HEK293T (cell line): ENCODE results near the gene PEX16.

ENCODE experiments used
- BHLHE40 ChIP-seq: fragments of 450-650 bp; IDR thresholded peaks from 2 replicates; pipeline ENCODE4 v1.6.1; 2016; ENCODE audit warnings: mild to moderate bottlenecking, moderate library complexity, borderline replicate concordance
- FOXA1 ChIP-seq: fragments of 450-650 bp; IDR thresholded peaks from 2 replicates; pipeline ENCODE4 v1.6.1; 2016; ENCODE audit warnings: mild to moderate bottlenecking
- FOXM1 ChIP-seq: fragments of 450-650 bp; IDR thresholded peaks from 2 replicates; pipeline ENCODE4 v1.6.1; 2017; ENCODE audit warnings: mild to moderate bottlenecking, borderline replicate concordance
- L3MBTL2 ChIP-seq: fragments of 450-650 bp; conservative IDR thresholded peaks from 2 replicates; pipeline ENCODE4 v1.6.1; 2016; ENCODE audit warnings: mild to moderate bottlenecking
- SUZ12 ChIP-seq: fragments of 450-650 bp; IDR thresholded peaks from 2 replicates; pipeline ENCODE4 v1.6.1; 2016; ENCODE audit warnings: mild to moderate bottlenecking
- TF ChIP-seq, protein P1 (sequence below): fragments of 450-650 bp; IDR thresholded peaks from 2 replicates; pipeline ENCODE4 v1.6.1; 2016

DNA sequence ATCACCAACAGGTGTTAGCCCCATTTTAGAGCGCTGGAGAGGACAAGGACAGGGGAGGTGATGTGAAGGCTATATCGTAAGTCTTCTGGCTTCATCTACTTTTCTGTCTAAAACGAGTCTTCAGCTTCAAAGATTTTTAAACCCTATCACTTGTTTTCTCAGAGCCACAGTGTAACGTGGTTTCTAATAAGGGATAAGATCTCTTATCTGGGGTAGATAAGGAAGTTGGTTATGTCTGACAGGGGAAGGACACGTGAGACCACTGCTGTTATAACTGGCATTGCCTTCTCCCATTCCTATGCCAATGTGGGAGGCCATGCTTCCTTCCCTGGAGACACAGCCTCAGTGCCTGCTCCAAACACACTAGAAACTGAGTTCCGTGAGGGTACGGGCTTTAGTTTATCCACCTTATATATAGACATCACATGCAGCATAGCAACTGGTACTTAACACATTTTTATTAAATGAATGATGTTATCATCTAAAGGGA is 44.1 kb upstream of the PEX16 start:
- TF ChIP-seq SUZ12 (no peak), L3MBTL2 (no peak), FOXM1 (no peak), FOXA1 (no peak), BHLHE40 (no peak)
- TF ChIP-seq, protein P1, sequence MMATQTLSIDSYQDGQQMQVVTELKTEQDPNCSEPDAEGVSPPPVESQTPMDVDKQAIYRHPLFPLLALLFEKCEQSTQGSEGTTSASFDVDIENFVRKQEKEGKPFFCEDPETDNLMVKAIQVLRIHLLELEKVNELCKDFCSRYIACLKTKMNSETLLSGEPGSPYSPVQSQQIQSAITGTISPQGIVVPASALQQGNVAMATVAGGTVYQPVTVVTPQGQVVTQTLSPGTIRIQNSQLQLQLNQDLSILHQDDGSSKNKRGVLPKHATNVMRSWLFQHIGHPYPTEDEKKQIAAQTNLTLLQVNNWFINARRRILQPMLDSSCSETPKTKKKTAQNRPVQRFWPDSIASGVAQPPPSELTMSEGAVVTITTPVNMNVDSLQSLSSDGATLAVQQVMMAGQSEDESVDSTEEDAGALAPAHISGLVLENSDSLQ = no peak
